ENCODE measurements around the gene MPC2.
"Not testable (repeated sequence)": the region's sequence is repeated elsewhere in the genome, so short reads cannot be mapped to it uniquely, and the experiment has no call there.

Gene MPC2

GRCh38 chr1:167938080-167938636, 1.3 kb upstream of the MPC2 start:
- peak overlapping the region; percentile 95 for H3K9ac ChIP-seq (ENCODE audit: insufficient read length)
- DNase-seq (ENCODE audit: low read depth, low spot score), result no peak
- H3K36me3 ChIP-seq (ENCODE audit: insufficient read depth, low read length), result 0 out of 2 replicates have a peak, but pooled peaks cover 3% of the 10 kb centered on the region
- H3K27ac ChIP-seq, result peak overlapping the region; percentile 96
- H3K4me3 ChIP-seq, result peak overlapping the region; percentile 87
- no peak for TF ChIP-seq EZH2 (IDR thresholded peaks at IDR 0.05)
- no peak for TF ChIP-seq FOXP2 (optimal IDR thresholded peaks at IDR 0.05; ENCODE audit: control extremely low read depth, extremely low read length, insufficient read depth)
- no peak for TF ChIP-seq POLR2AphosphoS5 (IDR thresholded peaks at IDR 0.05; ENCODE audit: borderline replicate concordance, low read depth, low read length)
- no peaks in the 10 kb centered on the region for H3K9me3 ChIP-seq (ENCODE audit: low read depth, low read length)

- Histone ChIP-seq H3K9ac (ENCODE audit: insufficient read length) (peak overlapping the region; percentile 95), H3K36me3 (ENCODE audit: insufficient read depth, low read length) (0 out of 2 replicates have a peak, but pooled peaks cover 3% of the 10 kb centered on the region), H3K27ac (peak overlapping the region; percentile 96), H3K9me3 (ENCODE audit: low read depth, low read length) (no peaks in the 10 kb centered on the region), H3K4me3 (peak overlapping the region; percentile 87)
- DNase-seq (ENCODE audit: low read depth, low spot score), result no peak
- no peak for TF ChIP-seq POLR2AphosphoS5 (IDR thresholded peaks at IDR 0.05; ENCODE audit: borderline replicate concordance, low read depth, low read length)
- TF ChIP-seq FOXP2 (optimal IDR thresholded peaks at IDR 0.05; ENCODE audit: control extremely low read depth, extremely low read length, insufficient read depth), result no peak
- no peak for TF ChIP-seq EZH2 (IDR thresholded peaks at IDR 0.05)
Measured at GRCh38 chr1:167937709-167938010, 788 bp upstream of the MPC2 start.

GRCh38 chr1:167936068-167936929, 573 bp downstream of the MPC2 start, which contains the start of gene DCAF6:
DCAF6 (plus strand) TSS chr1:167936683; CDS start chr1:167936912, 229 bp downstream.
- TF ChIP-seq EZH2 (IDR thresholded peaks at IDR 0.05) (no peak), POLR2AphosphoS5 (IDR thresholded peaks at IDR 0.05; ENCODE audit: borderline replicate concordance, low read depth, low read length) (peak; percentile 70; the same call in 1 of the 2 replicates), FOXP2 (optimal IDR thresholded peaks at IDR 0.05; ENCODE audit: control extremely low read depth, extremely low read length, insufficient read depth) (no peak)
- H3K4me3 ChIP-seq, result peak within 1 kb of the TSS; percentile 87
- no peaks in the 10 kb centered on the region for H3K36me3 ChIP-seq (ENCODE audit: insufficient read depth, low read length)
- peak; percentile 96 for DNase-seq (ENCODE audit: low read depth, low spot score)
- H3K9me3 ChIP-seq (ENCODE audit: low read depth, low read length), result no peaks in the 10 kb centered on the region
- peak within 1 kb of the TSS; percentile 96 for H3K27ac ChIP-seq
- H3K9ac ChIP-seq (ENCODE audit: insufficient read length), result peak within 1 kb of the TSS; percentile 95

GRCh38 chr1:167935216-167936067, 1.4 kb downstream of the MPC2 start:
- Histone ChIP-seq H3K4me3 (peak overlapping the region; percentile 87), H3K9ac (ENCODE audit: insufficient read length) (peak overlapping the region; percentile 79), H3K9me3 (ENCODE audit: low read depth, low read length) (no peaks in the 10 kb centered on the region), H3K36me3 (ENCODE audit: insufficient read depth, low read length) (no peaks in the 10 kb centered on the region), H3K27ac (no peak overlapping the region)
- TF ChIP-seq EZH2 (IDR thresholded peaks at IDR 0.05) (no peak), POLR2AphosphoS5 (IDR thresholded peaks at IDR 0.05; ENCODE audit: borderline replicate concordance, low read depth, low read length) (peak; percentile 65; the same call in 1 of the 2 replicates), FOXP2 (optimal IDR thresholded peaks at IDR 0.05; ENCODE audit: control extremely low read depth, extremely low read length, insufficient read depth) (no peak)
- DNase-seq (ENCODE audit: low read depth, low spot score), result no peak

GRCh38 chr1:167934426-167935215, 2.3 kb downstream of the MPC2 start:
- peak overlapping the region; percentile 79 for H3K9ac ChIP-seq (ENCODE audit: insufficient read length)
- no peak overlapping the region for H3K27ac ChIP-seq
- H3K4me3 ChIP-seq, result peak overlapping the region; percentile 87
- no peaks in the 10 kb centered on the region for H3K9me3 ChIP-seq (ENCODE audit: low read depth, low read length)
- TF ChIP-seq FOXP2 (optimal IDR thresholded peaks at IDR 0.05; ENCODE audit: control extremely low read depth, extremely low read length, insufficient read depth), result no peak
- no peak for TF ChIP-seq EZH2 (IDR thresholded peaks at IDR 0.05)
- no peak for TF ChIP-seq POLR2AphosphoS5 (IDR thresholded peaks at IDR 0.05; ENCODE audit: borderline replicate concordance, low read depth, low read length)
- no peaks in the 10 kb centered on the region for H3K36me3 ChIP-seq (ENCODE audit: insufficient read depth, low read length)
- DNase-seq (ENCODE audit: low read depth, low spot score), result no peak

GRCh38 chr1:167933788-167934187, 3.1 kb downstream of the MPC2 start:
- no peak overlapping the region for H3K27ac ChIP-seq
- H3K36me3 ChIP-seq (ENCODE audit: insufficient read depth, low read length), result no peaks in the 10 kb centered on the region
- peak overlapping the region; percentile 79 for H3K9ac ChIP-seq (ENCODE audit: insufficient read length)
- H3K9me3 ChIP-seq (ENCODE audit: low read depth, low read length), result no peaks in the 10 kb centered on the region
- H3K4me3 ChIP-seq, result peak overlapping the region; percentile 87
- DNase-seq (ENCODE audit: low read depth, low spot score), result no peak
- no peak for TF ChIP-seq EZH2 (IDR thresholded peaks at IDR 0.05)
- no peak for TF ChIP-seq POLR2AphosphoS5 (IDR thresholded peaks at IDR 0.05; ENCODE audit: borderline replicate concordance, low read depth, low read length)
- no peak for TF ChIP-seq FOXP2 (optimal IDR thresholded peaks at IDR 0.05; ENCODE audit: control extremely low read depth, extremely low read length, insufficient read depth)

- no peak overlapping the region for H3K27ac ChIP-seq
- no peaks in the 10 kb centered on the region for H3K36me3 ChIP-seq (ENCODE audit: insufficient read depth, low read length)
- TF ChIP-seq FOXP2 (optimal IDR thresholded peaks at IDR 0.05; ENCODE audit: control extremely low read depth, extremely low read length, insufficient read depth) (no peak), EZH2 (IDR thresholded peaks at IDR 0.05) (no peak), POLR2AphosphoS5 (IDR thresholded peaks at IDR 0.05; ENCODE audit: borderline replicate concordance, low read depth, low read length) (no peak)
- no peak overlapping the region for H3K9ac ChIP-seq (ENCODE audit: insufficient read length)
- H3K4me3 ChIP-seq, result no peak overlapping the region
- no peak for DNase-seq (ENCODE audit: low read depth, low spot score)
- no peaks in the 10 kb centered on the region for H3K9me3 ChIP-seq (ENCODE audit: low read depth, low read length)
Measured at GRCh38 chr1:167929725-167930124, 7.1 kb downstream of the MPC2 start.

GRCh38 chr1:167928919-167929318, 8.0 kb downstream of the MPC2 start:
- DNase-seq (ENCODE audit: low read depth, low spot score); H3K4me3 ChIP-seq; H3K9me3 ChIP-seq (ENCODE audit: low read depth, low read length); H3K9ac ChIP-seq (ENCODE audit: insufficient read length); H3K27ac ChIP-seq; H3K36me3 ChIP-seq (ENCODE audit: insufficient read depth, low read length): not testable (repeated sequence)
